Neural cell (in vitro differentiated cells): ENCODE results near the gene HCRTR2. TPM values are rescaled to one million over a fixed set of nuclear protein-coding genes. Genes with fewer than 3 reads are reported as not detected.

Experiments used
- H2AFZ ChIP-seq: fragments of 200-600, 300-800 bp; sonication (generic), shearing (Covaris generic); 2 replicates; pipeline ENCODE4 v1.6.0; 2014; ENCODE audit warnings: low read depth, mild to moderate bottlenecking, antibody characterized with exemption, low read length, moderate library complexity
- H3F3A ChIP-seq: fragments of 200-600 bp; shearing (Covaris generic); 2 replicates; pipeline ENCODE4 v1.6.1; 2016; ENCODE audit warnings: mild to moderate bottlenecking, moderate library complexity, mixed read lengths, antibody characterized with exemption, low read length; ENCODE audit not compliant: insufficient read depth, poor library complexity, severe bottlenecking
- H3K27ac ChIP-seq: fragments of 200-600, 300-800 bp; sonication (generic), shearing (Covaris generic); 2 replicates; pipeline ENCODE4 v1.5.1; 2014; ENCODE audit warnings: mild to moderate bottlenecking, low read length, moderate library complexity
- H3K27me3 ChIP-seq: fragments of 300-800, 200-600 bp; sonication (generic), shearing (Covaris generic); 2 replicates; pipeline ENCODE4 v1.6.0; 2014; ENCODE audit warnings: mild to moderate bottlenecking, low read depth, low read length, moderate library complexity; ENCODE audit not compliant: insufficient read depth
- H3K36me3 ChIP-seq: fragments of 300-800, 200-600 bp; sonication (generic), shearing (Covaris generic); 2 replicates; pipeline ENCODE4 v1.5.1; 2014; ENCODE audit warnings: mild to moderate bottlenecking, antibody characterized with exemption, low read length, moderate library complexity; ENCODE audit not compliant: insufficient read depth
- H3K4me2 ChIP-seq: fragments of 300-800, 200-600 bp; sonication (generic), shearing (Covaris generic); 2 replicates; pipeline ENCODE4 v1.6.0; 2014; ENCODE audit warnings: mild to moderate bottlenecking, low read length
- H3K4me3 ChIP-seq: fragments of 300-800, 200-600 bp; sonication (generic), shearing (Covaris generic); 2 replicates; pipeline ENCODE4 v1.5.1; 2014; ENCODE audit warnings: mild to moderate bottlenecking, low read length, moderate library complexity
- H3K79me2 ChIP-seq: fragments of 200-600 bp; shearing (Covaris generic); replicated peaks from 2 replicates; pipeline ENCODE4 v1.6.0; 2014; ENCODE audit warnings: mild to moderate bottlenecking, low read length, moderate library complexity; ENCODE audit not compliant: insufficient read depth
- H3K9ac ChIP-seq: fragments of 300-800, 200-600 bp; sonication (generic), shearing (Covaris generic); 2 replicates; pipeline ENCODE4 v1.6.1; 2016; ENCODE audit warnings: mild to moderate bottlenecking, low read length, mixed read lengths
- H3K9me2 ChIP-seq: fragments of 200-600 bp; shearing (Covaris generic); 2 replicates; pipeline ENCODE4 v1.6.1; 2016; ENCODE audit warnings: mild to moderate bottlenecking, low read length, mixed read lengths; ENCODE audit not compliant: insufficient read depth
- H3K9me3 ChIP-seq: fragments of 200-600, 300-800 bp; sonication (generic), shearing (Covaris generic); 2 replicates; pipeline ENCODE4 v1.6.1; 2016; ENCODE audit warnings: mild to moderate bottlenecking, mixed run types, low read length, moderate library complexity, mixed read lengths
- H4K20me1 ChIP-seq: fragments of 200-600 bp; shearing (Covaris generic); 2 replicates; pipeline ENCODE4 v1.6.1; 2016; ENCODE audit warnings: mild to moderate bottlenecking, mixed run types; ENCODE audit not compliant: insufficient read depth
- EP300 ChIP-seq: fragments of 450-650 bp; conservative IDR thresholded peaks from 2 replicates; pipeline ENCODE4 v1.6.1; 2014; ENCODE audit warnings: antibody characterized with exemption, mild to moderate bottlenecking, moderate library complexity; ENCODE audit not compliant: poor library complexity, severe bottlenecking
- EZH2 ChIP-seq: fragments of 200-600, 300-800 bp; shearing (Covaris generic), sonication (generic); IDR thresholded peaks from 2 replicates; pipeline ENCODE4 v1.6.1; 2014; ENCODE audit warnings: antibody characterized with exemption, low read length, borderline replicate concordance, mild to moderate bottlenecking; ENCODE audit not compliant: insufficient read depth, poor library complexity, severe bottlenecking
- MXI1 ChIP-seq: fragments of 450-650 bp; conservative IDR thresholded peaks from 2 replicates; pipeline ENCODE4 v1.6.1; 2014; ENCODE audit warnings: antibody characterized with exemption, mild to moderate bottlenecking; ENCODE audit not compliant: poor library complexity, severe bottlenecking
- POLR2AphosphoS5 ChIP-seq: IDR thresholded peaks from 2 replicates; pipeline ENCODE4 v1.6.1; 2012
- RAD21 ChIP-seq: fragments of 450-650 bp; conservative IDR thresholded peaks from 2 replicates; pipeline ENCODE4 v1.6.1; 2014; ENCODE audit warnings: antibody characterized with exemption, mild to moderate bottlenecking, moderate library complexity
- SMC3 ChIP-seq: fragments of 450-650 bp; conservative IDR thresholded peaks from 2 replicates; pipeline ENCODE4 v1.6.1; 2014; ENCODE audit warnings: antibody characterized with exemption, mild to moderate bottlenecking, moderate library complexity; ENCODE audit not compliant: poor library complexity
- TAF1 ChIP-seq: IDR thresholded peaks from 2 replicates; pipeline ENCODE4 v1.6.1; 2012; ENCODE audit warnings: low read depth
- polyA plus RNA-seq: library from polyadenylated mRNA; depleted of rRNA; stranded (reverse); fragments of >200 nt; gene quantifications from 2 replicates; pipeline ENCODE4 v1.2.3, GENCODE V29; 2014
- TF ChIP-seq, protein P1 (sequence below): IDR thresholded peaks from 2 replicates; pipeline ENCODE4 v1.6.1; 2012; ENCODE audit warnings: borderline replicate concordance
- TF ChIP-seq, protein P2 (sequence below): fragments of 450-650 bp; IDR thresholded peaks from 2 replicates; pipeline ENCODE4 v1.5.1; 2014; ENCODE audit warnings: antibody characterized with exemption, mild to moderate bottlenecking, moderate library complexity; ENCODE audit not compliant: poor library complexity, severe bottlenecking

The HCRTR2 gene
- polyA plus RNA-seq, 1 donor from 2014 or later = 8.1 TPM

DNA sequence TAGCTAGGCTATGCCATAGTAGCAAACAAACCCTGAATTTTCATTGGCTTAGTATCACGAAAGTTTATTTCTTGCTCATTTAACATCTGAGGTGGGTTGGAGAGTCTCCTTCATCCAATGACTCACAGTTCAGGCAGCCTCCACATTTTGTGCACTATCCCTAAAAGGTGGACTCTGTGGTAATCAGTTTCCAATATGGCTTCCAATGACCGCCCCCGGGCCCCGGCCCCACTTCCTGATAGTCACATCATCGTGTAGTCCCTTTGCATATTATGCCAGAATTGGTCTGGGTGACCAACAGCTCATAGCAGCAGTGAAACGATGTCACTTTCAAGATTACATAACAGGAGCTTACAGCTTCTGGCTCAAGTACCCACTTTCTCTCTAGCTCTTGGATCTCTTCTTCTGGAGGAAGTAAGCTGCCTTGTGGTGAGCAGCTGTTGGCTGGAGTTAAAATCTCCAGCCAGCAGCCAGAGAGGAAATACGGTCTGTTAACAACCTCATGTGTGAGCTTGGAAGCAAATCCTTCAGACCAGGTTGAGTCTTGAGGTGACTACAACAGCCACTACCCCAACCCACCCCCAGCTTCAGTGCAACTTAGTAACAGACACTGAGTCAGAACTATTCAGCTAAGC is 7.8 kb downstream of the HCRTR2 start:
- TF ChIP-seq TAF1 (no peak), POLR2AphosphoS5 (no peak), MXI1 (no peak), SMC3 (no peak), EZH2 (no peak), EP300 (no peak), RAD21 (no peak)
- TF ChIP-seq, protein P1, sequence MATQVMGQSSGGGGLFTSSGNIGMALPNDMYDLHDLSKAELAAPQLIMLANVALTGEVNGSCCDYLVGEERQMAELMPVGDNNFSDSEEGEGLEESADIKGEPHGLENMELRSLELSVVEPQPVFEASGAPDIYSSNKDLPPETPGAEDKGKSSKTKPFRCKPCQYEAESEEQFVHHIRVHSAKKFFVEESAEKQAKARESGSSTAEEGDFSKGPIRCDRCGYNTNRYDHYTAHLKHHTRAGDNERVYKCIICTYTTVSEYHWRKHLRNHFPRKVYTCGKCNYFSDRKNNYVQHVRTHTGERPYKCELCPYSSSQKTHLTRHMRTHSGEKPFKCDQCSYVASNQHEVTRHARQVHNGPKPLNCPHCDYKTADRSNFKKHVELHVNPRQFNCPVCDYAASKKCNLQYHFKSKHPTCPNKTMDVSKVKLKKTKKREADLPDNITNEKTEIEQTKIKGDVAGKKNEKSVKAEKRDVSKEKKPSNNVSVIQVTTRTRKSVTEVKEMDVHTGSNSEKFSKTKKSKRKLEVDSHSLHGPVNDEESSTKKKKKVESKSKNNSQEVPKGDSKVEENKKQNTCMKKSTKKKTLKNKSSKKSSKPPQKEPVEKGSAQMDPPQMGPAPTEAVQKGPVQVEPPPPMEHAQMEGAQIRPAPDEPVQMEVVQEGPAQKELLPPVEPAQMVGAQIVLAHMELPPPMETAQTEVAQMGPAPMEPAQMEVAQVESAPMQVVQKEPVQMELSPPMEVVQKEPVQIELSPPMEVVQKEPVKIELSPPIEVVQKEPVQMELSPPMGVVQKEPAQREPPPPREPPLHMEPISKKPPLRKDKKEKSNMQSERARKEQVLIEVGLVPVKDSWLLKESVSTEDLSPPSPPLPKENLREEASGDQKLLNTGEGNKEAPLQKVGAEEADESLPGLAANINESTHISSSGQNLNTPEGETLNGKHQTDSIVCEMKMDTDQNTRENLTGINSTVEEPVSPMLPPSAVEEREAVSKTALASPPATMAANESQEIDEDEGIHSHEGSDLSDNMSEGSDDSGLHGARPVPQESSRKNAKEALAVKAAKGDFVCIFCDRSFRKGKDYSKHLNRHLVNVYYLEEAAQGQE = no peak
- TF ChIP-seq, protein P2, sequence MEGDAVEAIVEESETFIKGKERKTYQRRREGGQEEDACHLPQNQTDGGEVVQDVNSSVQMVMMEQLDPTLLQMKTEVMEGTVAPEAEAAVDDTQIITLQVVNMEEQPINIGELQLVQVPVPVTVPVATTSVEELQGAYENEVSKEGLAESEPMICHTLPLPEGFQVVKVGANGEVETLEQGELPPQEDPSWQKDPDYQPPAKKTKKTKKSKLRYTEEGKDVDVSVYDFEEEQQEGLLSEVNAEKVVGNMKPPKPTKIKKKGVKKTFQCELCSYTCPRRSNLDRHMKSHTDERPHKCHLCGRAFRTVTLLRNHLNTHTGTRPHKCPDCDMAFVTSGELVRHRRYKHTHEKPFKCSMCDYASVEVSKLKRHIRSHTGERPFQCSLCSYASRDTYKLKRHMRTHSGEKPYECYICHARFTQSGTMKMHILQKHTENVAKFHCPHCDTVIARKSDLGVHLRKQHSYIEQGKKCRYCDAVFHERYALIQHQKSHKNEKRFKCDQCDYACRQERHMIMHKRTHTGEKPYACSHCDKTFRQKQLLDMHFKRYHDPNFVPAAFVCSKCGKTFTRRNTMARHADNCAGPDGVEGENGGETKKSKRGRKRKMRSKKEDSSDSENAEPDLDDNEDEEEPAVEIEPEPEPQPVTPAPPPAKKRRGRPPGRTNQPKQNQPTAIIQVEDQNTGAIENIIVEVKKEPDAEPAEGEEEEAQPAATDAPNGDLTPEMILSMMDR = no peak
- H3K9me2 ChIP-seq = no peaks in the 10 kb centered on the region
- no peaks in the 10 kb centered on the region for H3K9me3 ChIP-seq
- H2AFZ ChIP-seq = no peak overlapping the region
- H4K20me1 ChIP-seq = no peaks in the 10 kb centered on the region
- H3K79me2 ChIP-seq = no peaks in the 10 kb centered on the region
- H3K27ac ChIP-seq = no peak overlapping the region
- H3K27me3 ChIP-seq = no peaks in the 10 kb centered on the region
- no peak overlapping the region for H3K4me2 ChIP-seq
- H3K4me3 ChIP-seq = no peak overlapping the region
- H3K36me3 ChIP-seq = no peaks in the 10 kb centered on the region
- H3K9ac ChIP-seq = no peak overlapping the region
- H3F3A ChIP-seq = no peaks in the 10 kb centered on the region

- Histone ChIP-seq H3K27ac (no peak overlapping the region), H3K36me3 (no peaks in the 10 kb centered on the region), H3K9me2 (no peaks in the 10 kb centered on the region), H4K20me1 (no peaks in the 10 kb centered on the region), H3K79me2 (no peaks in the 10 kb centered on the region), H3K9ac (no peak overlapping the region), H2AFZ (no peak overlapping the region), H3F3A (no peaks in the 10 kb centered on the region), H3K4me3 (no peak overlapping the region), H3K27me3 (no peaks in the 10 kb centered on the region), H3K9me3 (no peaks in the 10 kb centered on the region), H3K4me2 (no peak overlapping the region)
- no peak for TF ChIP-seq EZH2
- TF ChIP-seq, protein P1 = no peak
- TF ChIP-seq, protein P2 = no peak
- no peak for TF ChIP-seq MXI1
- TF ChIP-seq TAF1 = no peak
These were observed 10.6 kb downstream of the HCRTR2 start for GRCh38 chr6:55184782-55185530.
